Neuron (in vitro differentiated cells): ENCODE data around the gene FOXP1.
"Not testable (repeated sequence)": the region's sequence is repeated elsewhere in the genome, so short reads cannot be mapped to it uniquely, and the experiment has no call there.

Experiments
- H2AFZ ChIP-seq: one replicate; pipeline ENCODE4 v1.6.1; 2013; ENCODE audit warnings: low read depth, mild to moderate bottlenecking, inconsistent platforms, low read length, moderate library complexity
- H3K27me3 ChIP-seq: one replicate; pipeline ENCODE4 v1.6.1; 2013; ENCODE audit warnings: low read length; ENCODE audit not compliant: insufficient read depth
- H3K36me3 ChIP-seq: one replicate; pipeline ENCODE4 v1.6.1; 2013; ENCODE audit warnings: low read length; ENCODE audit not compliant: insufficient read depth
- H3K4me1 ChIP-seq: one replicate; pipeline ENCODE4 v1.6.1; 2013; ENCODE audit warnings: low read length; ENCODE audit not compliant: insufficient read depth
- H3K4me3 ChIP-seq: 2 replicates; pipeline ENCODE4 v1.5.1; 2013; ENCODE audit warnings: mild to moderate bottlenecking, low read length, moderate library complexity
- H3K9me3 ChIP-seq: one replicate; pipeline ENCODE4 v1.6.1; 2013; ENCODE audit warnings: low read length

FOXP1 gene

GRCh38 chr3:71025516-71025915 lies 558.0 kb downstream of the FOXP1 start:
- peaks cover 13% of the 10 kb centered on the region for H3K4me1 ChIP-seq
- H3K9me3 ChIP-seq: peaks cover 4% of the 10 kb centered on the region
- no peaks in the 10 kb centered on the region for H3K27me3 ChIP-seq
- H3K4me3 ChIP-seq: no peak overlapping the region
- no peaks in the 10 kb centered on the region for H3K36me3 ChIP-seq
- H2AFZ ChIP-seq: no peak overlapping the region

GRCh38 chr3:71025010-71025409 lies 558.5 kb downstream of the FOXP1 start:
- H2AFZ ChIP-seq: no peak overlapping the region
- H3K4me1 ChIP-seq: peaks cover 13% of the 10 kb centered on the region
- peaks cover 4% of the 10 kb centered on the region for H3K9me3 ChIP-seq
- no peaks in the 10 kb centered on the region for H3K36me3 ChIP-seq
- H3K27me3 ChIP-seq: no peaks in the 10 kb centered on the region
- H3K4me3 ChIP-seq: no peak overlapping the region

- H3K9me3 ChIP-seq: no peaks in the 10 kb centered on the region
- H2AFZ ChIP-seq: no peak overlapping the region
- H3K4me3 ChIP-seq: no peak overlapping the region
- H3K27me3 ChIP-seq: no peaks in the 10 kb centered on the region
- H3K36me3 ChIP-seq: no peaks in the 10 kb centered on the region
- peaks cover 13% of the 10 kb centered on the region for H3K4me1 ChIP-seq
These were observed 560.8 kb downstream of the FOXP1 start for GRCh38 chr3:71022551-71023335.

GRCh38 chr3:71018799-71019198 lies 564.7 kb downstream of the FOXP1 start:
- Histone ChIP-seq H3K4me1 (peaks cover 10% of the 10 kb centered on the region), H3K27me3 (no peaks in the 10 kb centered on the region), H2AFZ (no peak overlapping the region), H3K4me3 (no peak overlapping the region), H3K9me3 (no peaks in the 10 kb centered on the region), H3K36me3 (peaks cover 7% of the 10 kb centered on the region)

- H3K9me3 ChIP-seq: no peaks in the 10 kb centered on the region
- H3K4me1 ChIP-seq: no peaks in the 10 kb centered on the region
- H3K36me3 ChIP-seq: peaks cover 7% of the 10 kb centered on the region
- no peak overlapping the region for H3K4me3 ChIP-seq
- H2AFZ ChIP-seq: no peak overlapping the region
- no peaks in the 10 kb centered on the region for H3K27me3 ChIP-seq
These were observed 567.2 kb downstream of the FOXP1 start for GRCh38 chr3:71016178-71016845.

GRCh38 chr3:71014616-71015015 lies 568.9 kb downstream of the FOXP1 start:
- not testable (repeated sequence) for H2AFZ ChIP-seq, H3K4me3 ChIP-seq, H3K9me3 ChIP-seq

GRCh38 chr3:71012971-71013370 lies 570.6 kb downstream of the FOXP1 start:
- H3K4me1 ChIP-seq: no peaks in the 10 kb centered on the region
- no peaks in the 10 kb centered on the region for H3K27me3 ChIP-seq
- peaks cover 9% of the 10 kb centered on the region for H3K36me3 ChIP-seq
- no peaks in the 10 kb centered on the region for H3K9me3 ChIP-seq
- H3K4me3 ChIP-seq: no peak overlapping the region
- H2AFZ ChIP-seq: no peak overlapping the region

More at GRCh38 chr3:71014616-71015015, 568.9 kb downstream of the FOXP1 start:
- H3K4me1 ChIP-seq, H3K36me3 ChIP-seq, H3K27me3 ChIP-seq: not testable (repeated sequence)

GRCh38 chr3:71011565-71012287 lies 571.8 kb downstream of the FOXP1 start:
- no peaks in the 10 kb centered on the region for H3K9me3 ChIP-seq
- H3K4me3 ChIP-seq: no peak overlapping the region
- no peak overlapping the region for H2AFZ ChIP-seq
- peaks cover 5% of the 10 kb centered on the region for H3K4me1 ChIP-seq
- H3K36me3 ChIP-seq: peaks cover 9% of the 10 kb centered on the region
- no peaks in the 10 kb centered on the region for H3K27me3 ChIP-seq

- no peaks in the 10 kb centered on the region for H3K27me3 ChIP-seq
- peaks cover 9% of the 10 kb centered on the region for H3K36me3 ChIP-seq
- H2AFZ ChIP-seq: no peak overlapping the region
- H3K4me1 ChIP-seq: peaks cover 7% of the 10 kb centered on the region
- H3K9me3 ChIP-seq: no peaks in the 10 kb centered on the region
- H3K4me3 ChIP-seq: no peak overlapping the region
These were observed 572.6 kb downstream of the FOXP1 start for GRCh38 chr3:71010726-71011455.

GRCh38 chr3:71008350-71008935 lies 575.1 kb downstream of the FOXP1 start:
- H3K4me3 ChIP-seq: no peak overlapping the region
- no peaks in the 10 kb centered on the region for H3K9me3 ChIP-seq
- no peak overlapping the region for H2AFZ ChIP-seq

GRCh38 chr3:71006810-71007785 lies 576.4 kb downstream of the FOXP1 start:
- no peaks in the 10 kb centered on the region for H3K9me3 ChIP-seq
- no peak overlapping the region for H2AFZ ChIP-seq
- H3K27me3 ChIP-seq: no peaks in the 10 kb centered on the region
- H3K4me1 ChIP-seq: peaks cover 17% of the 10 kb centered on the region
- H3K36me3 ChIP-seq: peaks cover 2% of the 10 kb centered on the region
- H3K4me3 ChIP-seq: no peak overlapping the region

More at GRCh38 chr3:71008350-71008935, 575.1 kb downstream of the FOXP1 start:
- Histone ChIP-seq H3K36me3 (peaks cover 2% of the 10 kb centered on the region), H3K4me1 (peaks cover 17% of the 10 kb centered on the region), H3K27me3 (no peaks in the 10 kb centered on the region)
